ENCODE measurements around the gene PALLD. TPM values are rescaled to one million over a fixed set of nuclear protein-coding genes. Genes with fewer than 3 reads are reported as not detected.
A peak's percentile ranks its signal among the peaks of the same experiment; 100 is the strongest.

PALLD gene
- total and polyA plus RNA-seq, 2 of the 8 experiments (the other 6 are each of a cell fraction or from before 2014, with no cell fraction given): 10.5 to 25.0 TPM

DNA sequence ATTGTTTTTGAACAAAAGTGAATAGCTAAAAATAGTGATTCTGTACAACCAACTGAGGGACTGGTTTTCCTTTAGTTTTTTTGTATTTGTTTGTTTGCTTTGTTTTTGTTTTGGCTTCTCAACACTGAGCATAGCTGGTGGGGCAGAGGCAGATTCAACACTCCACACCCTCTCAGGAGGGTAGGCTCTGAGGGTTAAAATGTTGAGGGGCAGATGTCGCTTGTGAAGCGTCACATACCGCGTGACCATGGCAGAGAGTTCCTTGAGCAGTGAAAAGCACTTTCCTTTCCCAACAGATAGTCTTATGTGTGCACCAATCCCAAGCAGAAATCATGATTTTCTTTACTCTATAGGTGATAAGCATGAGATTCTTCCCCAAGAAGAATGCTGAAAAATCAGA is 155.0 kb downstream of the PALLD start:
- Histone ChIP-seq H3K4me3 (ENCODE audit: extremely low read depth in 1 of 4, insufficient read depth in 2 of 4, low read depth in 3 of 4, low read length in 4 of 4) (no peak overlapping the region), H3K79me1 (ENCODE audit: low read depth, low read length) (no peaks in the 10 kb centered on the region), H3K23ac (ENCODE audit: insufficient read length) (no peak overlapping the region), H3K56ac (replicated peaks; ENCODE audit: insufficient read length, low read depth, low read length) (no peak overlapping the region), H4K20me1 (replicated peaks in 1 of 2; ENCODE audit: control insufficient read depth in 1 of 2, insufficient read depth in 2 of 2, low read length in 2 of 2) (no peaks in the 10 kb centered on the region), H3K4me1 (replicated peaks in 1 of 4; ENCODE audit: control insufficient read depth in 3 of 4, insufficient read depth in 4 of 4, low read length in 3 of 4) (peaks cover 0 to 6% (median 2%) of the 10 kb centered on the region in 4 experiments; a peak in 2 of 7 replicates), H3K79me2 (ENCODE audit: control insufficient read depth in 1 of 2, insufficient read depth in 2 of 2, low read length in 2 of 2) (no peaks in the 10 kb centered on the region), H4K5ac (ENCODE audit: insufficient read length, low read depth, low read length) (no peak overlapping the region), H3K18ac (ENCODE audit: extremely low read depth, low read length) (no peak overlapping the region), H2AFZ (ENCODE audit: low read length) (no peak overlapping the region), H2BK5ac (ENCODE audit: low read depth, low read length) (peak overlapping the region; percentile 27; the same call in 1 of the 2 replicates), H3K14ac (ENCODE audit: insufficient read length) (no peak overlapping the region), H2BK12ac (ENCODE audit: low read depth, low read length) (peak overlapping the region; percentile 82; the same call in 1 of the 2 replicates), H3K9me3 (ENCODE audit: insufficient read depth in 2 of 2, low read depth in 1 of 2, low read length in 1 of 2) (no peaks in the 10 kb centered on the region), H2BK120ac (replicated peaks; ENCODE audit: low read depth, low read length) (no peak overlapping the region), H3K4ac (replicated peaks; ENCODE audit: insufficient read length, low read depth, low read length) (no peak overlapping the region), H4K91ac (replicated peaks; ENCODE audit: insufficient read length, low read length) (no peak overlapping the region), H3K27me3 (replicated peaks in 1 of 4; ENCODE audit: control insufficient read depth in 3 of 4, extremely low read depth in 1 of 4, insufficient read depth in 3 of 4, low read length in 3 of 4) (no peaks in the 10 kb centered on the region), H2BK20ac (ENCODE audit: low read length) (no peak overlapping the region), H4K8ac (ENCODE audit: extremely low read depth, insufficient read depth, low read length) (no peak overlapping the region), H2AK5ac (ENCODE audit: low read depth, low read length) (no peak overlapping the region), H3K23me2 (ENCODE audit: low read depth, low read length) (no peaks in the 10 kb centered on the region), H3K27ac (ENCODE audit: low read depth, low read length) (no peak overlapping the region), H2BK15ac (ENCODE audit: low read length) (no peak overlapping the region), H3K36me3 (ENCODE audit: control insufficient read depth in 2 of 4, insufficient read depth in 4 of 4, low read length in 3 of 4) (no peaks in the 10 kb centered on the region), H3K9ac (replicated peaks in 1 of 4; ENCODE audit: extremely low read depth in 1 of 4, low read depth in 3 of 4, low read length in 3 of 4) (no peak overlapping the region), H3K4me2 (ENCODE audit: insufficient read depth in 1 of 2, low read depth in 2 of 2, low read length in 2 of 2) (no peak overlapping the region; a peak in 1 of 4 replicates)
- no peak for FAIRE-seq
- CTCF ChIA-PET (ENCODE audit: partially characterized antibody): interaction anchor here (1.2 to 1.9 kb wide), 3 partner anchors 9 to 271 kb away, joined by 4 to 5 read pairs (median 5); no protein-coding TSS in a partner anchor
- WGBS, 2 experiments (ENCODE audit: extremely low coverage in 1 of 2, insufficient coverage in 1 of 2, insufficient read length in 1 of 2, insufficient replicate concordance in 2 of 2, low coverage in 1 of 2, low lambda C conversion rate in 2 of 2, missing lambda C conversion rate in 1 of 2): 85% methylated on average over 4 of the region's 4 CpGs; no CpG with 5 or more reads in 1 of the 2 experiments
- POLR2A ChIA-PET (ENCODE audit: partially characterized antibody): interaction anchor here (1.4 kb wide), 1 partner anchor 15 kb away, joined by 3 read pairs; no protein-coding TSS in a partner anchor
- no peak for DNase-seq (ENCODE audit: low read depth in 1 of 2, low spot score in 2 of 2)
- no peak for TF ChIP-seq FOSL1 (IDR thresholded peaks at IDR 0.05; ENCODE audit: insufficient read depth, low read depth, low read length)

Measured in H1 (cell line).